ENCODE data around the gene PI4KA. TPM values are rescaled to one million over a fixed set of nuclear protein-coding genes. Genes with fewer than 3 reads are reported as not detected.

The PI4KA gene
- total and polyA plus RNA-seq, 2 of the 13 experiments (the other 11 are each of a cell fraction or from before 2014, with no cell fraction given), result 27.4 to 56.4 TPM

GRCh38 chr22:20771918-20772625 lies 86.5 kb downstream of the PI4KA start (continued):
- TF ChIP-seq MED13 (CRISPR knock-in tag; IDR thresholded peaks at IDR 0.05) (no peak), ZNF331 (CRISPR knock-in tag; IDR thresholded peaks at IDR 0.05) (peak; percentile 61; the same call in 1 of the 2 replicates), NR1H2 (CRISPR knock-in tag; IDR thresholded peaks at IDR 0.05; ENCODE audit: borderline replicate concordance, low read depth) (no peak), ZNF292 (CRISPR knock-in tag; IDR thresholded peaks at IDR 0.05; ENCODE audit: borderline replicate concordance, low read depth) (peak; percentile 87; the same call in 1 of the 2 replicates), ZBTB26 (CRISPR knock-in tag; IDR thresholded peaks at IDR 0.05; ENCODE audit: borderline replicate concordance) (0 out of 2 replicates have a peak, but pooled peaks have one; percentile 29), CREM (IDR thresholded peaks at IDR 0.05) (0 out of 2 replicates have a peak, but pooled peaks have one; percentile 20), CREM (CRISPR knock-in tag; IDR thresholded peaks at IDR 0.05) (no peak), KDM2A (CRISPR knock-in tag; IDR thresholded peaks at IDR 0.05; ENCODE audit: borderline replicate concordance, low read depth) (peak; percentile 23; the same call in 1 of the 2 replicates), ATRX (CRISPR knock-in tag; IDR thresholded peaks at IDR 0.05; ENCODE audit: borderline replicate concordance) (no peak), PHF21A (CRISPR knock-in tag; IDR thresholded peaks at IDR 0.05) (peak; percentile 68), JUND (CRISPR knock-in tag; IDR thresholded peaks at IDR 0.05) (no peak), THRA (CRISPR knock-in tag; IDR thresholded peaks at IDR 0.05; ENCODE audit: borderline replicate concordance) (no peak), TEAD3 (CRISPR knock-in tag; optimal IDR thresholded peaks at IDR 0.05; ENCODE audit: borderline replicate concordance) (no peak), HDAC2 (CRISPR knock-in tag; IDR thresholded peaks at IDR 0.05) (peak; percentile 53; the same call in 1 of the 2 replicates), KMT2A (CRISPR knock-in tag; IDR thresholded peaks at IDR 0.05) (0 out of 2 replicates have a peak, but pooled peaks have one; percentile 28), SKI (IDR thresholded peaks at IDR 0.05; ENCODE audit: partially characterized antibody) (no peak), FOXO1 (CRISPR knock-in tag; IDR thresholded peaks at IDR 0.05) (peak; percentile 36; the same call in 1 of the 2 replicates), HIVEP1 (CRISPR knock-in tag; IDR thresholded peaks at IDR 0.05) (no peak), ZNF609 (CRISPR knock-in tag; IDR thresholded peaks at IDR 0.05; ENCODE audit: borderline replicate concordance) (no peak), EED (CRISPR knock-in tag; IDR thresholded peaks at IDR 0.05) (no peak), FOXK1 (CRISPR knock-in tag; IDR thresholded peaks at IDR 0.05; ENCODE audit: borderline replicate concordance, low read depth) (no peak), ONECUT2 (CRISPR knock-in tag; IDR thresholded peaks at IDR 0.05) (no peak), BORCS8-MEF2B (CRISPR knock-in tag; IDR thresholded peaks at IDR 0.05) (peak; percentile 54; the same call in 1 of the 2 replicates)

Measured in HepG2 (cell line).